HG03280 (cell line): ENCODE results near the gene SNX6.
"Not testable (repeated sequence)": the region's sequence is repeated elsewhere in the genome, so short reads cannot be mapped to it uniquely, and the experiment has no call there.

ENCODE experiments used
- ATAC-seq: cut with Tn5 transposase; IDR thresholded peaks from one replicate; pipeline ENCODE4 v1.9.1; 2021; ENCODE audit warnings: mild to moderate bottlenecking, moderate library complexity; ENCODE audit not compliant: unreplicated experiment

The SNX6 gene

GRCh38 chr14:34640826-34641225, 10.9 kb upstream of the SNX6 start:
- ATAC-seq: no peak

DNA sequence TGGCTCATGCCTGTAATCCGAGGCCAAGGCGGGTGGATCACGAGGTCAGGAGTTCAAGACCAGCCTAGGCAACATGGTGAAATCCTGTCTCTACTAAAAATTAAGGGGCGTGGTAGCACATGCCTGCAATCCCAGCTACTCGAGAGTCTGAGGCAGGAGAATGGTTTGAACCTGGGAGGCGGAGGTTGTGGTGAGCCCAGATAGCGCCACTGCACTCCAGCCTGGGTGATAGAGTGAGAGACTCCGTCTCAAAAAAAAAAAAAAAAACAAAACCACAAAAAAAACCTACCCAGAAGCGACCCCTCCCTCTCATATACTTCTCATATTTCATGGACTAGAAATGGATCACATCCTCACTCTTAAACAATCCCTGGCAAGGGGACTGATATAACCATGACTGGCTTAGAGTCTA, 4.4 kb upstream of the SNX6 start:
- ATAC-seq: not testable (repeated sequence)

DNA sequence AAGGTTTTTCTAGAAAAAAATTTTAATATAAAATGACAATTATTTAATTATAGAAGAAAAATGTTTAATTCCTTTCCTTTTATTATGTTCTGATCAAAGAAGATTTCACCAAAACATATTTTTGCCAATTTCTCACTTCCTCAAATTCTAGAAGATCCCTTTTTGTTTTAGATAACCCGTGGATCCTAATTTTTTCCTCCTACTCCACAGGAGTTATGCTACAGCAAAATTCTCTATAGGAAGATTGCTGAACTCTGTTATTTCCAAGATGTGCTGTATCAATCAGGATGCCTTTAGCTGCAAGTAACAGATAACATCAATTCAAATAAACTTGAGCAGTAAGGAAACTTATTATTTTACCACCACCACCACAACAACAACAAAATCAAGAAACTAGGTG, 3.8 kb upstream of the SNX6 start:
- ATAC-seq: no peak

GRCh38 chr14:34632411-34632978, 2.5 kb upstream of the SNX6 start:
- ATAC-seq: no peak

- no peak for ATAC-seq
Measured at GRCh38 chr14:34629344-34629656, 648 bp downstream of the SNX6 start.

DNA sequence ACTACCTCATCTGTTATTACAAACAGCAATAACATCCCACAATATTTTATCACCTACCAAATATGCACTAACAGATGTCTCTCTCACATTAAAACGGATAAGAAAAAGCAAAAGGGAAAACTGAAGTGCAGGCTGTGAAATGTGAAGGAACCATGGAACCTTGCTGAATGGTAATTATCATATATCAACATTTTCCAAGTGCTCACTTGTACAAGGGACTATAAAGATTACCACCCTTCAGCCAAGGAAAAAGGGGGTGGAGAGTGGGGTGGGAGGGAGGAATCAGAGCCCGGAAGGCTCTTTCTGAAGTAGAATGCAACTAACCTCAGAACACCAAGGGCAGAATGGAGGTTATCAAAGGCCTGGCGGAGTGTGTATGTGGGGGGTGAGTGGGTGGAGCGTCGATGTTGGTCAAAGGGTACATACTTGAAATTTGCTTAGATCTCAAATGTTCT, 1.2 kb downstream of the SNX6 start:
- ATAC-seq: no peak

- ATAC-seq: no peak
Measured at GRCh38 chr14:34623506-34623905, 6.4 kb downstream of the SNX6 start.

DNA sequence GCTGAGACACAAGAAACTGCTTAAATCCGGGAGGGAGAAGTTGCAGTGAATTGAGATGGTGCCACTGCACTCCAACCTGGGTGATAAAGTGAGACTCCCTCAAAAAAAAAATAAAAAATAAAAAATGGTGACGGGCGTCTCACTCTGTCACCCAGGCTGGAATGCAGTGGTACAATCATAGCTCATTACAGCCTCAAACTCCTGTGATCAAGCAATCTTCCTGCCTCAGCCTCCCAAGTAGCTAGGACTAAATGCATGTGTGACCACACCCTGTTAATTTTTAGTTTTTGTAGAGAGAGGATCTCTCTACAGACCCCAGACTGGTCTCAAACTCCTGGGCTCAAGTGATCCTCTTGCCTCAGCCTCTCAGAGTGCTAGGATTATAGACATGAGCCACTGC, 9.1 kb downstream of the SNX6 start:
- ATAC-seq: no peak

DNA sequence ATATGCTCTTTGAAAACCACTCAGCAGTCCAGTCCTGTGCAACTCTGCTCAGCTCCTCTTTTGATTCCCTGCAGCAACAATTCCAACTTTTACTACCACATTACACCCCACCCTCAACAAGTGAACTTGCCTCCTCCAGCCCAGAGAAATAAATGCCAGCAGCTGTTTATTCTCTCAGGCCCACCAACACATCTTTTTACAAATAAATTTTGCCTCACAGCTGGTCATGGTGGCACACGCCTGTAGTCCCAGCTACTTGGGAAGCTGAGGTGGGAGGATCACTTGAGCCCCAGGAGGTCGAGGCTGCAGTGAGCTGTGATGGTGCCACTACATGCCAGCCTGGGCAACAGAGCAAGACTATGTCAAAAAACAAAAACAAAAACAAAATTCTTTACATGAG, 9.8 kb downstream of the SNX6 start:
- no peak for ATAC-seq

- ATAC-seq: no peak
Measured at GRCh38 chr14:34619471-34619870, 10.5 kb downstream of the SNX6 start.

DNA sequence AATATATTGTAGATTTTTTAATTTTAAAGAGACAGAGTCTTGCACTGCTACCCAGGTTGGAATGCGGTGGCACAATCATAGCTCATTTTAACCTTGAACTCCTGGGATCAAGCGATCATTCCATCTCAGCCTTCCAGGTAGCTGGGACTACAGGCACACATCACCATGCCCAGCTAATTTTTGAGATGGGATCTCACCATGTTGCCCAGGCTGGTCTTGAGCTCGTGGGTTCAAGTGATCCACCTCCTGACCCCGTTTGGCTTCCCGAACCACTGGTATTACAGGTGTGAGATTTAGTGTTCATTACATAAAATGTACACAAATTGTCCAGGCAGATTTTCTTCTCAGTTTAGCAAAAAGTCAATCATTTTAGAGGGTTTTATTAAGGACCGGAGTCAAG, 13.6 kb downstream of the SNX6 start:
- no peak for ATAC-seq

- no peak for ATAC-seq
Measured at GRCh38 chr14:34615507-34615906, 14.4 kb downstream of the SNX6 start.

- ATAC-seq: no peak
Measured at GRCh38 chr14:34614638-34615037, 15.3 kb downstream of the SNX6 start.

DNA sequence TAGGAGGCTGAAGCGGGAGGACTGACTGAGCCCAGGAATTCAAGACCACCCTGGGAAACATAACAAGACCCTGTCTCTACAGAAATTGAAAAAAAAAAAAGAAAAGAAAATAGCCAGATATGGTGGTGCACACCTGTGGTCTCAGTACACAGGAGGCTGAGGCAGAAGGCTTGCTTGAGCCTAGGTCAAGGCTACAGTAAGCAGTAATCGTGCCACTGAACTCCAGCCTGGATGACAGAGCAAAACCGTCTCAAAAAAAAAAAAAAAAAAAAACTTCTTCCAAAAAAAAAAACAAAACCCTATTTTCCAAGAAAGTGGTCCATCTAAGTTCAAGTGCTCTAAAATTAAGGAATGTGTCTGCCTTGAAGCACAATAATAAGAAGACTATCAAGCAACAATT, 19.8 kb downstream of the SNX6 start:
- ATAC-seq: no peak

- no peak for ATAC-seq
Measured at GRCh38 chr14:34605461-34605860, 24.5 kb downstream of the SNX6 start.

GRCh38 chr14:34604995-34605394, 25.0 kb downstream of the SNX6 start:
- ATAC-seq: no peak

GRCh38 chr14:34596891-34597290, 33.1 kb downstream of the SNX6 start:
- no peak for ATAC-seq

- no peak for ATAC-seq
Measured at GRCh38 chr14:34593740-34594375, 36.1 kb downstream of the SNX6 start.

GRCh38 chr14:34592623-34593022, 37.3 kb downstream of the SNX6 start:
- no peak for ATAC-seq

DNA sequence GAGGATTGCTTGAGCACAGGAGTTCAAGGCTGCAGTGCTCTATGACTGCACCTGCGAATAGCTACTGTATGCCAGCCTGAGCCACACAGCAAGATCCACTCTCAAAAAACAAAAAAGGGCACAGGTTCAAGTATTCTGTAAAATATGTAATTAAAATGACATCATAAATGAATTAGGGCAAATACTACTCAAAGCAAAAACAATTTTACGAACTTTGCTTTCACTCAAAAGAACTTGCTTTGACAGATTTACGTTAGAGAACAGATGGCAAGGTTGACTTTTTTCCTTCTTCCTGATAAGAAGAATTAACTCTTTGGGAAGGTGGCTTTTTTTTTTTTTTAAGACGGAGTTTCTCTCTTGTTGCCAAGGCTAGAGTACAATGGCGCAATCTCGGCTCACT, 46.4 kb downstream of the SNX6 start:
- no peak for ATAC-seq

DNA sequence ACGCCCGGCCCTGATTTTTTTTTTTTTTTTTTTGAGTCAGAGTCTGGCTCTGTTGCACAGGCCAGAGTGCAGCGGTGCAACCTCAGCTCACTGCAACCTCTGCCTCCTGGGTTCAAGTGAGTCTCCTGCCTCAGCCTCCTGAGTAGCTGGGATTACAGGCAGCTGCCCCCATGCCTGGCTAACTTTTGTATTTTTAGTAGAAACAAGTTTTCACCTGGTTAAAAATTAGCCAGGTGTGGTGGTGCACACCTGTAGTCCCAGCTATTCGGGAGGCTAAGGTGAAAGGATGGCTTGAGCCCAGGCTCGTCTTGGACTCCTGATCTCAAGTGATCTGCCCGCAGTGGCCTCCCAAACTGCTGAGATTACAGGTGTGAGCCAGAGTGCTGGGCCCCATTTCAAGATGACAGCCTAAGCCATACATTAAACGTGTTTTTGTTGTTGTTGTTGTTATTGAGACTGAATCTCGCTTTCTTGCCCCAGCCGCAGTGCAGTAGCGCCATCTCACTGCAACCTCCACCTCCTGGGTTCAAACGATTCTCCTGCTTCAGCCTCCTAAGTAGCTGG, 47.7 kb downstream of the SNX6 start:
- no peak for ATAC-seq

- ATAC-seq: no peak
Measured at GRCh38 chr14:34580381-34580780, 49.6 kb downstream of the SNX6 start.

DNA sequence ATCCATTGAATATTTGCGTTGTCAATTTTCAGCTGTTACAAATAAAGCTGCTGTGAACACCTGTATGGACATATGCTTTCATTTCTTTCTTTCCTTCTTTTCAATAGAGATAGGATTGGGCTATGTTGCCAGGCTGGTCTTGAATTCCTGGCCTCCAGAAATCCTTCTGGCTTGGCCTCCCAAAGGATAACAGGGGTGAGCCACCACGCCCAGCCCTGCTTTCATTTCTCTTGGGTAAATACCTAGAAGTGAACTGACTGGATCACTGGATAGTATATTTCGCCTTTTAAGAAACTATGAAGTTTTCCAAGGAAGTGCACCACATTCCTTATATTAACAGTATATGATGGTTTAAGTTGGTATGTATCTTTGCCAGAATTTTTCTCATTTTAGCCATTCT, 58.2 kb downstream of the SNX6 start:
- ATAC-seq: no peak
